K562 (cell line): ENCODE data around the gene UBE2C. TPM values are rescaled to one million over a fixed set of nuclear protein-coding genes. Genes with fewer than 3 reads are reported as not detected.

Source experiments
- EP400 ChIP-seq: fragments of 450-650 bp; IDR thresholded peaks from 2 replicates; pipeline ENCODE4 v1.6.1; 2017; ENCODE audit warnings: antibody characterized with exemption, mild to moderate bottlenecking, moderate library complexity
- FOXO4 ChIP-seq: fragments of 450-650 bp; formaldehyde crosslinking; IDR thresholded peaks from 2 replicates; pipeline ENCODE4 v1.4.0; 2020; ENCODE audit warnings: mild to moderate bottlenecking, moderate library complexity
- GABPA ChIP-seq: fragments of 200-800 bp; sonication (Bioruptor generic); conservative IDR thresholded peaks from 2 replicates; pipeline ENCODE4 v1.6.1; 2016; ENCODE audit warnings: low read depth, missing genetic modification characterization, missing compliant biosample characterization
- HDAC2 ChIP-seq: fragments of 450-650 bp; IDR thresholded peaks from 2 replicates; pipeline ENCODE4 v1.6.1; 2016; ENCODE audit warnings: mild to moderate bottlenecking
- HNRNPLL ChIP-seq: fragments of 200-400 bp; formaldehyde crosslinking; IDR thresholded peaks from 2 replicates; pipeline ENCODE4 v1.6.1; 2017; ENCODE audit warnings: low read length, low read depth, mild to moderate bottlenecking; ENCODE audit not compliant: poor library complexity, severe bottlenecking
- HOXB6 ChIP-seq: fragments of 250-450 bp; sonication (Bioruptor Pico); IDR thresholded peaks from 2 replicates; pipeline ENCODE4 v1.5.1; 2022; ENCODE audit warnings: mild to moderate bottlenecking, borderline replicate concordance
- POLR2B ChIP-seq: fragments of 450-650 bp; IDR thresholded peaks from 2 replicates; pipeline ENCODE4 v1.6.1; 2018; ENCODE audit warnings: low read depth; ENCODE audit not compliant: partially characterized antibody
- RBBP5 ChIP-seq: fragments of 200-600 bp; sonication (generic); IDR thresholded peaks from 2 replicates; pipeline ENCODE4 v1.6.1; 2012; ENCODE audit warnings: borderline replicate concordance, mild to moderate bottlenecking, low read length, control low read depth, inconsistent platforms; ENCODE audit not compliant: insufficient read depth, poor library complexity, severe bottlenecking
- SETDB1 ChIP-seq: IDR thresholded peaks from one replicate; pipeline ENCODE4 v1.6.1; 2012; ENCODE audit warnings: low read length, control low read depth, inconsistent platforms
- SIN3B ChIP-seq: fragments of 450-650 bp; IDR thresholded peaks from 2 replicates; pipeline ENCODE4 v1.6.1; 2017; ENCODE audit warnings: low read depth, mild to moderate bottlenecking, moderate library complexity
- TCF7 ChIP-seq: sonication (generic); IDR thresholded peaks from 2 replicates; pipeline ENCODE4 v1.6.1; 2016; ENCODE audit warnings: antibody characterized with exemption, borderline replicate concordance
- TFAM ChIP-seq: fragments of 250-450 bp; sonication (Bioruptor Pico); conservative IDR thresholded peaks from 2 replicates; pipeline ENCODE4 v1.5.0; 2021; ENCODE audit warnings: mild to moderate bottlenecking, moderate library complexity
- TGIF2 ChIP-seq: sonication (generic); formaldehyde crosslinking; IDR thresholded peaks from 2 replicates; pipeline ENCODE4 v1.8.1; 2022; ENCODE audit warnings: mild to moderate bottlenecking, missing genetic modification reagents, moderate library complexity
- YBX1 ChIP-seq: fragments of 450-650 bp; IDR thresholded peaks from 2 replicates; pipeline ENCODE4 v1.7.1; 2016; ENCODE audit warnings: mild to moderate bottlenecking
- ZNF609 ChIP-seq: sonication (generic); formaldehyde crosslinking; IDR thresholded peaks from 2 replicates; pipeline ENCODE4 v1.8.1; 2023; ENCODE audit warnings: missing genetic modification reagents, mild to moderate bottlenecking, borderline replicate concordance
- polyA plus RNA-seq, 8 experiments: library from polyadenylated mRNA; depleted of rRNA in 4 of 8; stranded (reverse) in 5 of 8; unstranded in 3 of 8; fragments of >200 nt; fragmentation: Nextera tagmentation in 2 of 8; fragmentation: Illumina TruSeq in 1 of 8; extraction: Ambion mirVana in 2 of 8; extraction: Trizol in 1 of 8; gene quantifications; 2 replicates each; pipeline versions ENCODE4 v1.2.1 to v1.2.3, GENCODE V29; 2011 to 2014; ENCODE audit warnings: inconsistent platforms in 1 of 8, missing spikeins in 1 of 8
- total RNA-seq, 7 experiments: library from RNA; depleted of rRNA in 6 of 7; stranded (reverse); fragments of >200 nt in 6 of 7; fragmentation: Illumina TruSeq in 2 of 7; extraction: Trizol in 2 of 7; gene quantifications; 2 replicates each; pipeline versions ENCODE4 v1.2.1 to v1.2.3, GENCODE V29; 2011 to 2021; ENCODE audit warnings: low replicate concordance in 1 of 7
- TF ChIP-seq, protein P1 (sequence below): sonication (generic); formaldehyde crosslinking; IDR thresholded peaks from 2 replicates; pipeline ENCODE4 v1.8.1; 2023; ENCODE audit warnings: mild to moderate bottlenecking, missing genetic modification reagents
- TF ChIP-seq, protein P2 (sequence below): fragments of 450-650 bp; IDR thresholded peaks from 2 replicates; pipeline ENCODE4 v1.7.0; 2016; ENCODE audit warnings: borderline replicate concordance

UBE2C gene
- total and polyA plus RNA-seq, 9 of the 15 experiments (the other 6 are each of a cell fraction or from before 2014, with no cell fraction given), result 0.51 to 1.6 (median 0.69) TPM

- TF ChIP-seq ZNF609 (CRISPR knock-in tag), result no peak
- TF ChIP-seq TCF7, result no peak
- no peak for TF ChIP-seq TGIF2 (CRISPR knock-in tag)
- TF ChIP-seq TFAM (CRISPR knock-in tag), result no peak
- TF ChIP-seq, protein P1, sequence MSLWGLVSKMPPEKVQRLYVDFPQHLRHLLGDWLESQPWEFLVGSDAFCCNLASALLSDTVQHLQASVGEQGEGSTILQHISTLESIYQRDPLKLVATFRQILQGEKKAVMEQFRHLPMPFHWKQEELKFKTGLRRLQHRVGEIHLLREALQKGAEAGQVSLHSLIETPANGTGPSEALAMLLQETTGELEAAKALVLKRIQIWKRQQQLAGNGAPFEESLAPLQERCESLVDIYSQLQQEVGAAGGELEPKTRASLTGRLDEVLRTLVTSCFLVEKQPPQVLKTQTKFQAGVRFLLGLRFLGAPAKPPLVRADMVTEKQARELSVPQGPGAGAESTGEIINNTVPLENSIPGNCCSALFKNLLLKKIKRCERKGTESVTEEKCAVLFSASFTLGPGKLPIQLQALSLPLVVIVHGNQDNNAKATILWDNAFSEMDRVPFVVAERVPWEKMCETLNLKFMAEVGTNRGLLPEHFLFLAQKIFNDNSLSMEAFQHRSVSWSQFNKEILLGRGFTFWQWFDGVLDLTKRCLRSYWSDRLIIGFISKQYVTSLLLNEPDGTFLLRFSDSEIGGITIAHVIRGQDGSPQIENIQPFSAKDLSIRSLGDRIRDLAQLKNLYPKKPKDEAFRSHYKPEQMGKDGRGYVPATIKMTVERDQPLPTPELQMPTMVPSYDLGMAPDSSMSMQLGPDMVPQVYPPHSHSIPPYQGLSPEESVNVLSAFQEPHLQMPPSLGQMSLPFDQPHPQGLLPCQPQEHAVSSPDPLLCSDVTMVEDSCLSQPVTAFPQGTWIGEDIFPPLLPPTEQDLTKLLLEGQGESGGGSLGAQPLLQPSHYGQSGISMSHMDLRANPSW (CRISPR knock-in tag), result no peak
- TF ChIP-seq EP400, result peak; percentile 65
- no peak for TF ChIP-seq YBX1
- TF ChIP-seq, protein P2, sequence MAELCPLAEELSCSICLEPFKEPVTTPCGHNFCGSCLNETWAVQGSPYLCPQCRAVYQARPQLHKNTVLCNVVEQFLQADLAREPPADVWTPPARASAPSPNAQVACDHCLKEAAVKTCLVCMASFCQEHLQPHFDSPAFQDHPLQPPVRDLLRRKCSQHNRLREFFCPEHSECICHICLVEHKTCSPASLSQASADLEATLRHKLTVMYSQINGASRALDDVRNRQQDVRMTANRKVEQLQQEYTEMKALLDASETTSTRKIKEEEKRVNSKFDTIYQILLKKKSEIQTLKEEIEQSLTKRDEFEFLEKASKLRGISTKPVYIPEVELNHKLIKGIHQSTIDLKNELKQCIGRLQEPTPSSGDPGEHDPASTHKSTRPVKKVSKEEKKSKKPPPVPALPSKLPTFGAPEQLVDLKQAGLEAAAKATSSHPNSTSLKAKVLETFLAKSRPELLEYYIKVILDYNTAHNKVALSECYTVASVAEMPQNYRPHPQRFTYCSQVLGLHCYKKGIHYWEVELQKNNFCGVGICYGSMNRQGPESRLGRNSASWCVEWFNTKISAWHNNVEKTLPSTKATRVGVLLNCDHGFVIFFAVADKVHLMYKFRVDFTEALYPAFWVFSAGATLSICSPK, result no peak
- TF ChIP-seq HNRNPLL, result peak; percentile 22
- peak; percentile 62 for TF ChIP-seq SIN3B
- TF ChIP-seq POLR2B, result peak; percentile 59
- TF ChIP-seq HOXB6 (CRISPR knock-in tag), result no peak
- no peak for TF ChIP-seq SETDB1
- TF ChIP-seq GABPA (tag), result peak; percentile 98
- TF ChIP-seq RBBP5, result peak; percentile 90
- TF ChIP-seq FOXO4 (CRISPR knock-in tag), result no peak
- TF ChIP-seq HDAC2, result peak; percentile 32; the same call in 1 of the 2 replicates
Measured at GRCh38 chr20:45857114-45857881, 44.9 kb downstream of the UBE2C start, which contains the start of the genes ACOT8 and ZSWIM3 (continued).
